GM18873 (cell line): ENCODE data around the gene POC1A.
A peak's percentile ranks its signal among the peaks of the same experiment; 100 is the strongest.
"Not testable (repeated sequence)": the region's sequence is repeated elsewhere in the genome, so short reads cannot be mapped to it uniquely, and the experiment has no call there.

ENCODE experiments used
- ATAC-seq: cut with Tn5 transposase; IDR thresholded peaks from one replicate; pipeline ENCODE4 v1.9.1; 2021; ENCODE audit warnings: mild to moderate bottlenecking, moderate library complexity, moderate number of reproducible peaks; ENCODE audit not compliant: unreplicated experiment, low FRiP score

The POC1A gene

DNA sequence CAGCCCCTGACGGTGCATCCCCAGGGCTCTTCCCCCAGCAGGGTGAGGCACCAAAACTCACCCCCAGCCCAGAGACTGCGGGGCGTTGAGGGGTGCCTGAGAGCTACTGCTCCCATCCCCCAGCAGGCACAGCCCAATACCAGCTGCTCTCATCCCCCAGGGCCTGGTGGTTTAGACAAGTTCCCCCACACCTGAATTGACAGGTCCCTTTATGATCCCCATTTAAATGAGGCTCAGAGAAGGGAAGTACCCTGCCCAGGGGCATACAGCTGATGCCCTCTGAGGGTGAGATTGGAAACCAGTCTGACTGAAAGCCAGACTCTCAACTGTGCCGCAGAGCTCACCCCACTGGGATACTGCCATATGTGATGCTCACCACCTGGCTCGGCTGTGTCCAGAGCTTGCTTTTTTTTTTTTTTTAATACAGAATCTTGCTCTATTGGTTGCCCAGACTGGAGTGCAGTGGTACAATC lies 118.0 kb downstream of the POC1A start:
- ATAC-seq = peak; percentile 81

DNA sequence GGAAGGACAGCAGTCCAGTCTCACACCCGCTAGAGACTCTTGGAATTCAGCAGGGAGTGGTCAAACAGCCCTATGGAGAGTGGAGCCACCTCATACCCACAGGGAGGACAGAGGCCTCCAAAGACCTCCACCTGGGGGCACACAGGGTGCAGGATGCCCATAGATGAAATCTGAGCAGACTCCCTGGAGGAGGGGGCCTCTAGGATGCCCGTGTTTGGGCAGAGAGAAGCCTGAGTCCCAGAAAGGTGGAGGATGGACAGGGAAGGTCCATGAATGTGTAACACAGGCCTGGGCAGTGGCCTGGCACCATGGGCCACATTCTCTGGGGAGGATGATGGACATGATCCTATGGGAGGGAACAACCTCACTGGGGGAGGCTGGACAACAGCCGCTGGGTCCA lies 119.6 kb downstream of the POC1A start:
- ATAC-seq = no peak

DNA sequence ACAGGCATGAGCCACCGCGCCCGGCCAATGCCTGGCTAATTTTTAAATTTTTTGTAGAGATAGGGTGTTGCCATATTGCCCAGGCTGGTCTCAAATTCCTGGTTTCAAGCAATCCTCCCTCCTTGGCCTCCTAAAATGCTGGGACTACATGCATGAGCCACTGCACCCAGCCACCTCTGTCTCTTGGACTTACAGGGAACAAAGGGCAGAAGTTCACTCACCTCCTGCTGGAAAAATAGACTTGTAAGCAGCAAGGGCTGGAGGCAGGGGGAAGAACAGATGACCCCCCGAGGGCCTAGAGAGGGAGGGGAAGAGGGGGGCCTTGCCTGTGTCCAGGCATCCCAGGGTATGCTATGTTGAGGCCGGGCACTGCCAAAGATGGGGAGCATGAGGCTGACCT lies 120.0 kb downstream of the POC1A start:
- ATAC-seq = no peak

DNA sequence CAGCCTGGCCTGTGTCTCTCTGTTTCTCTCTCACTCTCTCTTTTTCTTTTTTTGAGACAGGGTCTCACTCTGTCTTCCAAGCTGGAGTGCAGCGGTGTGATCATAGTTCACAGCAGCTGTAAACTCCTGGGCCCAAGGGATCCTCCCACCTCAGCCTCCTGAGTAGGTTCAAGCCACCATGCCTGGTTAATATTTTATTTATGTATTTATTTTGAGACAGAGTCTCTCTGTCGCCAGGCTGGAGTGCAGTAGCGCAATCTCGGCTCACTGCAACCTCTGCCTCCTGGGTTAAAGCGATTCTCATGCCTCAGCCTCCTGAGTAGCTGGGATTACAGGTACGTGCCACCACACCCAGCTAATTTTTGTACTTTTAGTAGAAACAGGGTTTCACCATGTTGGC lies 120.5 kb downstream of the POC1A start:
- ATAC-seq = not testable (repeated sequence)

DNA sequence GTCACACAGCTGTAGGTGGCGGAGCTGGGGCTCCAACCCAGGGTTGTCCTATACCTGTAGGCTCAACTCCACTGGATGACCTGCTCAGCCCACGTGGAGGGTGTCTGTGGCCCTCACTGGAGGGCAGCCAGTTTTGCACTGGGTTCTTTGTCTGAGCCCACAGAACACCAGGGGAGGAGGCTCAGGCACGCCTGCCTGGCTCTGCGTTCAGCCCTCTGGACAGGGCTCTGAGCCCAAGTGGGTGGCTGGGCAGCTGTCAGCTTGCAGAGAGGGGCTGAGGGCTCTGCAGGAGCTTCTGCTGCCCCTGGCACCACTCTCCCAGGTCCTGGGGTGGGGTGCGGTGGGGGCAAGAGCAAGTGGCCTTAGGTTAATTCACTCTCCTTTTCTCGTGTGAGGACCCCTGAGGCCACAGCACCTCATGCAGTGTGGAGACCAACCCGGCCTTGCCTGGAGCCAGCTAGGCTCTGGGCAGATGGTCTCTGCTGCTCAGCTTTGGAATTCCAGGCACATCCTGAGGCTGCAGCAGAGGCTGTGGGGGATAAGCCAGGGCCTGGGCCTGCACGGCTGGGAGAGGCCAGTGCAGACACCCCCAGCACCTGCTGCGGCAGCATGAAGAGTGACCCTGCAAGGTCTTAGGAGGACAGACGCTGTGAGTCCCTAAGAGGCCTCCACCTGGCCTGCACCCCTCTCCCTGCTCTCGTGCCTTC lies 121.4 kb downstream of the POC1A start:
- no peak for ATAC-seq

DNA sequence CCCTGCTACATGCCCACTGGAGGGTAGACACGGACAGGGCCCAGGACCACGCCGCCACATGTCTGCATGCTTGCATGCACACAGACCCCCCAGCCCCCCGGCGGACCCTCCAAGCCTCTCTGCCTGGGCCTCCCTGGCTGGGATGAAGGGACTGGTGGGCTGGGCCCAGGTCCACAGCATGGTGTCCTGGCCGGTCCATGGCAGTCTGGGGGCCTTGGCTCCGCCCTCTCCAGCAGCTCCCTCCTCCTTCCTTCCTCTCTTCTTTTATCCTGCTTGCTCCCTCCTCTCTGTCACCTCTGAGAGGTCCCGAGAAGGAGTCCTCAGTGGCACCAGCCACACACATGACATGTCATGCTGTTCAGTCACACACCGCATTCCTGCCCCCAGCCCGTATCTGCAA lies 122.3 kb downstream of the POC1A start:
- ATAC-seq = no peak

DNA sequence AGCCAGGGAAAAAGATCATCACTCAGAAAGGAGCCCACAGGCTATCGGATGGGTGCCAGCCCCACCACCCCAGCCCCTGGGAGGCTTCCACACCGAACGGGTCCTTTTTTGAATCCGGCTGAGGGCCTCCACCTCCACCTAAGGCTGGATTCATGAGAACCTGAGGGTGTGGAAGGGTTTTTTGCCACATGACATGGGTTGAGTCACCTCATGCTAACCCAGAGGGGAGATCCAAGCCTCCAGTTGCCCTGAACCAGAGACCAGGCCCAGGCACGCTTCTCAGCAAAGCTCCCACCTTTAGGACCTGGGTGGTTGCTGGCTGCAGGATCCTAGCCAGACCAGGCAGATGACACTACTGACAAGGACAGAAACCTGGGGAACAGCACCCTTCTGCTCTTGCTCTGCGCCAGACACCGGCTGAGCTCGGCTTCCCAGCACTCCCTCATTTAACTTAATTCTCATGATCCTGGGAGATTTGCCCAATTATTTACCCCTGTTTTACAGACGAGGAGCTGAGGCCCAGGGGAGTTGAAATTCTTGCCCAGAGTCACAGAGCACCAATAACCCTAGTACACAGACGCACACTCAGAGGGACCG lies 123.4 kb downstream of the POC1A start:
- ATAC-seq = no peak

DNA sequence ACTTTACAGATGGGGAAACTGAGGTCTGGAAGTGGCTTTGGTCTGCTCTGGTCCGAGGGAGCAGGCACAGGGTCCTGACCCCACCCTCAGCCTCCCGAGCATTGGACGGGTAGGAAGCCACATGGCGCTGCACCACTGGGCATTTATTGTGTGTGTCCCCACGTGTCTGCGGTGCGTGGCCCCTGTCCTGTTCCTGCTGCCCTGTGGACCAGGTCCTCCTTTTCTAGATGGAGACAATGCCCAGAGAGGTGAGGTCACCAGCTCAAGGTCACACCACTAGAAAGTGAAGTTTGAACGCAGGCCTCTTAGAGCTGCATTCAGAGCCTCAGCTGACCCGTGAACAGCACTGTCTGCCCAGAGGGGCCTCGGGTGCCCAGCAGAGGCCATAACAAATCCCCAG lies 124.7 kb downstream of the POC1A start:
- ATAC-seq = no peak

DNA sequence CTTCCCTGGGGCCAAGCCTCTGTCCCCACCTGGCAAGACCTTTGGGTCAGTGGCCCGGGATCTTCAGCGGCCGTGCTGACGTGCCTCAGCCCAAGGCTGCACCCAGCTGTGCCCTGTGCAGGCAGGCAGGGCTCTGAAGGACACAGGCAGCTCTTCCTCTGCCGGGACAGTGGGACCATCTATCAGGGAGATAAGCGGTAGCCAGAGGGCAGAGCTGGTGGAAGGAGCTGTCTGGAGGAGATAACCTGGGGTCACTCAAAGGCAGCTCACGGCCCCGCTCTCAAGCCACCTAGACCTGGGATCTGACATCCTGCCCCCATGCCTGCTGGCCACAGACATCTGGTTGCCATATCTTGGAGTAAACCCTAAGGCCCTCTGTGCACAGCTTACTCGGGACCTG lies 125.2 kb downstream of the POC1A start:
- ATAC-seq = no peak

DNA sequence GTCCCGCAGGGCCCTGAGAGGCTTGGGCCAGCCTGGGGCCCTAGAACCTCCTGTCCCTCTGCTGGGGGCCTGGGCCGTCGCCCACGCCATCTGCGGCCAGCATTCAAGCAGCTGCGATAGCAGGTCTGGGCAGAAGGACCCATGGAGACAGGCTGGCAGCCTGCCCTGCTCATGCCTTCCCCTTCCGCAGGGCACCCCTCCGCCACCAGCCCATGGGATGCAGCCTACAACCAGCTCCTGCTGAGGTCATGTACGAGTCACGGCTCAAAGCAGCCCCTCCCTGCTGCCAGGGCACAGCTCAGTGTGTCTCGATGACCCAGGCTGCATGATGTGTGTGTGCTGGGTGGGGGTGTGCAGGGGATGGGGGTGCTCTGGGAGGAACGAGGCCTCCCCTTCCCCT lies 125.7 kb downstream of the POC1A start:
- ATAC-seq = no peak

DNA sequence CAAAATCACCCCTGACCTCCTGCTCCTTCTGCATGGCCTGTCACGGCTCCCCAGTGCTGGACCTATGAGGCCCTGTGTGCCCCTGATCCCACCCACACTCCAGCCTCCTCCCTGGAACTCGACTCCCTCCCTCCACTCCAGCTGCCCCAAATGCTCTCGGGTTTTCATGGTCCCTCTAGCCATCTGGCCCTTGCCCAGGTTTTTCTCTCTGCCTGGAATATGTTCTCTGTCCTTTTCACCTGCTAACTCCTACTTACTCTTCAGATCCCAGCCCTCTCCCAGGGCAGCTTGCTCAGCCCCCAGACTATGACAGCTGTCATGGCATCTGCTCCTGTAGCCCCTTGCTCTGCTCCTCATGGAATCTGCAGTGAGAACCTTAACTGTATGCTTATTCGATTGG lies 128.2 kb downstream of the POC1A start:
- no peak for ATAC-seq

DNA sequence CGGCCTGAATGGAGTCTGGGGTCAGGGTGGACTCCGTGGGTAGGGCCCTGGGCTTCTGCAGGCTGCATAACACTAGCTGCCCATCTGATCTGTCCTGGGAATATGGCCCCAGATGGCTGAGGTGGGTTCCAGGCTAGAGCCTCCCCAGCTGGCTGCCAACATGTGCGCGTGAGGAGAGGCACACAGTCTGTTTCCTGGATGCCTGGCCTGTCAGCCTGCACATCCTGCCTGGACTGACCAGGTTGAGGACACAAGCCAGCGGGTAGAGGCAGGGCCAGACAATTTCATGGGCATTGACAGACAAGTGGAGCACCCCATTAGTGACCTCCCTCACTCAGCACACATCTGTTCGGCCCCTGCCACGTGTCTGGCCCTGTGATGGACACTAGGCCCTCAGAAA lies 128.8 kb downstream of the POC1A start:
- ATAC-seq = no peak
